Astrocyte of the spinal cord (primary cell): ENCODE measurements around the gene SH3BP5L.
A peak's percentile ranks its signal among the peaks of the same experiment; 100 is the strongest.

Source experiments
- DNase-seq: peaks from one replicate; pipeline ENCODE4 v3.0.0; 2011; ENCODE audit warnings: low read depth, low spot score
- H3K4me3 ChIP-seq: 2 replicates; pipeline ENCODE4 v1.5.1; 2011; ENCODE audit warnings: low read depth, mild to moderate bottlenecking, low read length, moderate library complexity
- CTCF ChIP-seq: IDR thresholded peaks from 2 replicates; pipeline ENCODE4 v1.5.1; 2012; ENCODE audit warnings: low read depth, mild to moderate bottlenecking, low read length, inconsistent platforms
- in situ Hi-C: cut with HindIII; loops from 2 replicates; pipeline ENCODE4 v1.10.0; 2017; ENCODE audit warnings: low sequenced_read_pairs

SH3BP5L gene

GRCh38 chr1:248811514-248812490 lies 13.9 kb downstream of the SH3BP5L start:
- no peak for TF ChIP-seq CTCF
- DNase-seq: no peak
- in situ Hi-C loops: no loop called here
- no peak overlapping the region for H3K4me3 ChIP-seq

GRCh38 chr1:248810727-248811513 lies 14.8 kb downstream of the SH3BP5L start:
- no peak overlapping the region for H3K4me3 ChIP-seq
- in situ Hi-C loops: no loop called here
- peak; percentile 22 for DNase-seq
- no peak for TF ChIP-seq CTCF

- DNase-seq: no peak
- TF ChIP-seq CTCF: no peak
- in situ Hi-C loops: no loop called here
- no peak overlapping the region for H3K4me3 ChIP-seq
Observed at GRCh38 chr1:248810000-248810726, 15.6 kb downstream of the SH3BP5L start.

GRCh38 chr1:248808876-248809275 lies 16.8 kb downstream of the SH3BP5L start:
- in situ Hi-C loops: no loop called here
- no peak overlapping the region for H3K4me3 ChIP-seq
- DNase-seq: no peak
- no peak for TF ChIP-seq CTCF

- H3K4me3 ChIP-seq: no peak overlapping the region
- peak; percentile 72 for TF ChIP-seq CTCF
- peak; percentile 35 for DNase-seq
- in situ Hi-C loops: no loop called here
Observed at GRCh38 chr1:248807067-248807737, 18.5 kb downstream of the SH3BP5L start.

- TF ChIP-seq CTCF: no peak
- H3K4me3 ChIP-seq: no peak overlapping the region
- no peak for DNase-seq
- in situ Hi-C loops: no loop called here
Observed at GRCh38 chr1:248805876-248806275, 19.8 kb downstream of the SH3BP5L start.
